Activated CD8-positive, alpha-beta T cell treated with anti-CD3 and anti-CD28 coated beads for 36 hours (primary cell): Measurements from ENCODE around the gene HIC2. TPM values are rescaled to one million over a fixed set of nuclear protein-coding genes. Genes with fewer than 3 reads are reported as not detected.
"Not testable (repeated sequence)": the region's sequence is repeated elsewhere in the genome, so short reads cannot be mapped to it uniquely, and the experiment has no call there.

Experiments used
- ATAC-seq: fragments of 200-7000 bp; cut with Tn5 transposase; one replicate; pipeline ENCODE4 v1.10.0; 2021; ENCODE audit warnings: mild to moderate bottlenecking, moderate library complexity
- CTCF ChIA-PET: fragments of 350-600 bp; sonication (Branson Sonifier 250); formaldehyde crosslinking; loops from one replicate; lab custom pipeline; 2021; ENCODE audit warnings: antibody characterized with exemption; lab: Charles Lee
- POLR2A ChIA-PET: fragments of 350-600 bp; sonication (Branson Sonifier 250); formaldehyde crosslinking; loops from one replicate; lab custom pipeline; 2021; ENCODE audit warnings: antibody characterized with exemption; lab: Charles Lee
- DNase-seq: peaks from one replicate; pipeline ENCODE4 v3.0.0-alpha.2; 2020
- H3K27ac Mint-ChIP-seq: one replicate; pipeline ENCODE4 v1.8.0; 2021; ENCODE audit warnings: mild to moderate bottlenecking, mixed read lengths
- H3K27me3 Mint-ChIP-seq: one replicate; pipeline ENCODE4 v1.8.0; 2021; ENCODE audit warnings: mixed read lengths
- H3K36me3 Mint-ChIP-seq: one replicate; pipeline ENCODE4 v1.8.0; 2021; ENCODE audit warnings: low read depth, mixed read lengths
- H3K4me1 Mint-ChIP-seq: one replicate; pipeline ENCODE4 v1.8.0; 2021; ENCODE audit warnings: low read depth, mixed read lengths
- H3K4me3 Mint-ChIP-seq: one replicate; pipeline ENCODE4 v1.8.0; 2021; ENCODE audit warnings: mild to moderate bottlenecking, moderate library complexity, mixed read lengths
- H3K9me3 Mint-ChIP-seq: one replicate; pipeline ENCODE4 v1.8.0; 2021; ENCODE audit warnings: mixed read lengths
- intact Hi-C: fragments of 100-400 bp; cut with micrococcal nuclease; formaldehyde crosslinking; loops from one replicate; pipeline ENCODE4 v1.10.0; 2022
- total RNA-seq, 2 experiments: library from RNA; stranded (reverse); gene quantifications; one replicate each; pipeline ENCODE4 v1.2.3, GENCODE V29; 2021
- TF ChIP-seq, protein P1 (sequence below): fragments of 200-600 bp; IDR thresholded peaks from one replicate; pipeline ENCODE4 v1.8.0; 2022; ENCODE audit warnings: antibody characterized with exemption, mild to moderate bottlenecking

The HIC2 gene
- total RNA-seq, 2 experiments from 2014 or later: 3.8 to 4.1 TPM

DNA sequence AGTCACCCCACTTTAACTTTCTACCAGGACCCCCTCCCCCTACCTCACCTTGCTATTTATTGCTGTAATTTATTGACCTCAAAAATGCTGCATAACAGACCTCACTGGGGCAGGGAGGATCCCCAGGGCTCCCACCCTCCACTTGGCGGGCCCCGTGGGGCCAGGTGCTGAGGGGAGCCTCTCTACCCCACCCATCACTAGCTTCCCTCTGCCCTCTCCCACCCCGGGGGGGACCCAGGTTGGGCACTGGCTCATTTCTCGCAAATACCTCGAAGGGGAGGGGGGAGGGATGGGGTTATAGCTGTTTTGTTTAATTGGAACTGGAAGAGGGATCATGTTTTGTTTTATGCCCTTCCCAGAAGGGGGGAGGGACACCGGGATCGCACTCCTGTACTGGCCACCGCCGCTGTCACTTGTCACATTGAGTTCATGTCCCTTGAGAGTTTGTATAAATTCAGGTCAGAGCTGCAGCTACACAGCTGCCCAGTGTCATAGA lies 33.7 kb downstream of the HIC2 start:
- ATAC-seq (no peak), DNase-seq (no peak)
- Mint-ChIP-seq H3K27me3 (no peaks in the 10 kb centered on the region), H3K27ac (no peak overlapping the region), H3K36me3 (no peaks in the 10 kb centered on the region), H3K4me1 (no peaks in the 10 kb centered on the region), H3K9me3 (no peaks in the 10 kb centered on the region), H3K4me3 (no peak overlapping the region)
- intact Hi-C loops: no loop called here
- ChIA-PET CTCF (no interaction called here), POLR2A (no interaction called here)
- TF ChIP-seq, protein P1, sequence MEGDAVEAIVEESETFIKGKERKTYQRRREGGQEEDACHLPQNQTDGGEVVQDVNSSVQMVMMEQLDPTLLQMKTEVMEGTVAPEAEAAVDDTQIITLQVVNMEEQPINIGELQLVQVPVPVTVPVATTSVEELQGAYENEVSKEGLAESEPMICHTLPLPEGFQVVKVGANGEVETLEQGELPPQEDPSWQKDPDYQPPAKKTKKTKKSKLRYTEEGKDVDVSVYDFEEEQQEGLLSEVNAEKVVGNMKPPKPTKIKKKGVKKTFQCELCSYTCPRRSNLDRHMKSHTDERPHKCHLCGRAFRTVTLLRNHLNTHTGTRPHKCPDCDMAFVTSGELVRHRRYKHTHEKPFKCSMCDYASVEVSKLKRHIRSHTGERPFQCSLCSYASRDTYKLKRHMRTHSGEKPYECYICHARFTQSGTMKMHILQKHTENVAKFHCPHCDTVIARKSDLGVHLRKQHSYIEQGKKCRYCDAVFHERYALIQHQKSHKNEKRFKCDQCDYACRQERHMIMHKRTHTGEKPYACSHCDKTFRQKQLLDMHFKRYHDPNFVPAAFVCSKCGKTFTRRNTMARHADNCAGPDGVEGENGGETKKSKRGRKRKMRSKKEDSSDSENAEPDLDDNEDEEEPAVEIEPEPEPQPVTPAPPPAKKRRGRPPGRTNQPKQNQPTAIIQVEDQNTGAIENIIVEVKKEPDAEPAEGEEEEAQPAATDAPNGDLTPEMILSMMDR: no peak

DNA sequence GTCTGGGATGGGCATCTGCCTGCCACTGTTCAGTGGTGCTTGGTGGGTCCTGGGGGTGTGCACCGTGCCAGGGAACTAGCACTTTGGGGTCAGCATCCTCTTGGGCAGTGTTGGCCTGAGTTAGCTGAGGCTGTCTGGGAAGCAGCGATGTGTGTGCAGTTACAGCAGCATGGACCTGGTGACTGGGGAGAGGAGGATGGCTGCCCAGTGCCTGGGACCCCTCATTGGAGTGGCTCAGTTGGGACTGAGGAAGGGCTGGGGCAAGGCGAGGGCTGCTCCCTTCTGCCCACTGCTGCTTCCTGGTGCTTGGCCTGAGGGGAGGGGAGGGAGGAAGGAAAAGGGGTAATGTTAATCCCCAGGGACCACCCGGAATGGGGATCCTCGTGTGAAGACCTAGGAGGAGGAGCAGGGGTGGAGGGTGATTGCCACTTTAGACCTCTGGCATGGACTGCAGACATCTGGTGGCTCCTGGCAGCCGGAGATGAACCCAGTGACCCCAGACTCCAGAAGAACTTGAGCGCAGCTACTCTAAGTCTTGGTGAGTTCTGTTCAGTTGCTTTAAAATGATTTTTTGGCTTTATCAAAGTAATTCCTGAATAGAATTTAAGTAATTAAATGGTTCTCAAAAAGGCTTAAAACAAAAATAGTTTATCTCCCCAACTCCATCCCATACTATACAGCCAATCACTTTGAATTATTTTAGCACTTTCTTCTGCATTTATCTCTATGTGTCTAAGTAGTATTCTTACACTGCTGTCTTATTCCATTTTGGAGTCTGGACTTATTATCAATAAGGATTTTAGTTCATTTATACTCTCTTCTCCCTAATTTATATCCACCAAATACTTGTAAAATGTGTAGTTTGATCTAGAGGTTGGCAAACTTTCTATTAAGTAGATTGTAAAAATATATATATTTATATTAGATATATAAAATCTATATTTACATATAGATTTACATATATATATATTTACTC lies 34.7 kb downstream of the HIC2 start:
- intact Hi-C loops: no loop called here
- Mint-ChIP-seq H3K36me3 (no peaks in the 10 kb centered on the region), H3K9me3 (no peaks in the 10 kb centered on the region), H3K4me1 (no peaks in the 10 kb centered on the region), H3K27ac (no peak overlapping the region), H3K4me3 (no peak overlapping the region), H3K27me3 (no peaks in the 10 kb centered on the region)
- TF ChIP-seq, protein P1: no peak
- no peak for DNase-seq
- no peak for ATAC-seq
- CTCF ChIA-PET: no interaction called here
- POLR2A ChIA-PET: no interaction called here

DNA sequence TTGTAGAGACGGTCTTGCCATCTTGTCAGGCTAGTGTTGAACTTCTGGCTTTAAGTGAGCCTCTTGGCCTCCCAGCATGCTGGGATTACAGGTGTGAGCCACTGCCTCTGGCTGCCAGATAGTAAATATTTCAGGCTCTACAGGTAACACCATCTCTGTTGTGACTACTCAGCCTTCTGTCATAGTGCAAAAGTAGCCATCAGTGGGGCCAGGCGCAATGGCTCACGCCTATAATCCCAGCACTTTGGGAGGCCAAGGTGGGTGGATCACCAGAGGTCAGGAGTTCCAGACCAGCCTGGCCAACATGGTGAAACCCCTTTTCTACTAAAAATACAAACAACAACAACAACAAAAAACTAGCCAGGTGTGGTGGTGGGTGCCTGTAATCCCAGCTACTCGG lies 35.5 kb downstream of the HIC2 start:
- ATAC-seq, POLR2A ChIA-PET: not testable (repeated sequence)

DNA sequence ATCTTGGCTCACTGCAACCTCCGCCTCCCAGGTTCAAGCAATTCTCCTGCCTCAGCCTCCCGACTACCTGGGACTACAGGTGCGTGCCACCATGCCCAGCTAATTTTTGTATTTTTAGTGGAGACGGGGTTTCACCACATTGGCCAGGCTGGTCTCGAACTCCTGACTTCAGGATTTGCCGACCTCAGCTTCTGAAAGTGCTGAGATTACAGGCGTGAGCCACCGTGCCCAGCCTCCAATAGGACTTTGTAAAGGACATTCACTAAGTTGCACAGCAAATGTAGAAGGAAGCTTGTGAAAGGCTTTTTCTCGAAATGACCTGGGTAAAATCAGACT lies 37.8 kb downstream of the HIC2 start:
- POLR2A ChIA-PET, CTCF ChIA-PET, H3K27me3 Mint-ChIP-seq: not testable (repeated sequence)

More for the DNA sequence above, 35.5 kb downstream of the HIC2 start:
- H3K36me3 Mint-ChIP-seq, DNase-seq, H3K9me3 Mint-ChIP-seq, H3K27ac Mint-ChIP-seq, H3K4me3 Mint-ChIP-seq, H3K4me1 Mint-ChIP-seq, intact Hi-C loops, CTCF ChIA-PET, H3K27me3 Mint-ChIP-seq: not testable (repeated sequence)

DNA sequence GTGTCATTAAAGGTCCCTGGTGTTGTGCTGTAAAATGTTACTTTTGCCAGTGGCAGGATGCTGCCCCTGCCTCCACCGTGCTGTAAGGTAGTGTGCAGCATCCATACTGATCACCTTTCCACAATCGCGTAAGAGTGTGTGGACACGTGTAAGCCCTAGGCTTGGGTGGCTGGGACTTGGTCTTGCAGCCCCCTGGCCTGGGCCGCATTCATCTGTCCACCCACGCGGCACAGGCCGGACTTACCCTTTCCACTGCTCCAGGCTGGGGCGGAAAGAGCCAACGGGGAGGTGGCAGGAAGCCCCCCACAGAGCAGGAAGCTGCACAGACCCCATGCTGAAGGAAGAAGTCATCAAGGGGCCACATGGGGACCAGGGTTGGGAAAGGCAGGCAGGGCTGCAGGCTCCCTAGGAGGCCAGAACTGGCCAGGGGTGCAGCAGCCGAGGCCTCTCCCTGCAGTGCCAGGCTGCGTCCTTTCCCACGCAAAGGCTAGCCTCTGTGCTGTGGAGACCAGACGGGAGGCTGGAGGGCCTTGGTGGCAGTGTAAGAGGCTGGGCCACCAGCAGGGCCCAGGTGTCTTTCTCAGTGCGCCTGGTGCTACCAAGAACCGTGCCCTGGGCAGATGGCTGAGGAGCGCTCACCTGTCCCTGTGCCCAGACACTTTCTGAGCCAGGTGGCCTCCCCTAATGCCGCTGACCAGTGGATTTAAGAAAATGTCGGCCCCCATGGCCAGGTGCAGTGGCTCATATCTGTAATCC lies 38.3 kb downstream of the HIC2 start:
- POLR2A ChIA-PET: no interaction called here
- no peaks in the 10 kb centered on the region for H3K4me1 Mint-ChIP-seq
- H3K4me3 Mint-ChIP-seq: no peak overlapping the region

More for the DNA sequence above, 37.8 kb downstream of the HIC2 start:
- H3K9me3 Mint-ChIP-seq, H3K36me3 Mint-ChIP-seq, H3K4me1 Mint-ChIP-seq, intact Hi-C loops, DNase-seq, H3K27ac Mint-ChIP-seq, ATAC-seq, H3K4me3 Mint-ChIP-seq: not testable (repeated sequence)

More for the DNA sequence above, 38.3 kb downstream of the HIC2 start:
- H3K27ac Mint-ChIP-seq: no peak overlapping the region
- intact Hi-C loops: no loop called here
- CTCF ChIA-PET: no interaction called here
- TF ChIP-seq, protein P1: no peak
- H3K36me3 Mint-ChIP-seq: no peaks in the 10 kb centered on the region
- DNase-seq (no peak), ATAC-seq (no peak)
- no peaks in the 10 kb centered on the region for H3K27me3 Mint-ChIP-seq
- H3K9me3 Mint-ChIP-seq: no peaks in the 10 kb centered on the region
